ENCODE data around the gene RBPJL.

The RBPJL gene

GRCh38 chr20:45306431-45306982 is at the start of gene RBPJL:
Gene RBPJL (plus strand): TSS chr20:45306840. CDS start chr20:45306923, 83 bp downstream.
- peak; percentile 49 for DNase-seq (ENCODE audit: low spot score)
- POLR2A ChIA-PET (ENCODE audit: low non-redundant PET): no interaction called here
- TF ChIP-seq CTCF (conservative IDR thresholded peaks at IDR 0.05; ENCODE audit: low read depth): peak; percentile 98
- CTCF ChIA-PET: interaction anchor here (0.9 to 2.2 kb wide), 4 partner anchors 12 to 295 kb away, joined by 3 to 11 read pairs (median 4); no protein-coding TSS in a partner anchor
- no peak within 1 kb of the TSS for H3K27ac ChIP-seq

DNA sequence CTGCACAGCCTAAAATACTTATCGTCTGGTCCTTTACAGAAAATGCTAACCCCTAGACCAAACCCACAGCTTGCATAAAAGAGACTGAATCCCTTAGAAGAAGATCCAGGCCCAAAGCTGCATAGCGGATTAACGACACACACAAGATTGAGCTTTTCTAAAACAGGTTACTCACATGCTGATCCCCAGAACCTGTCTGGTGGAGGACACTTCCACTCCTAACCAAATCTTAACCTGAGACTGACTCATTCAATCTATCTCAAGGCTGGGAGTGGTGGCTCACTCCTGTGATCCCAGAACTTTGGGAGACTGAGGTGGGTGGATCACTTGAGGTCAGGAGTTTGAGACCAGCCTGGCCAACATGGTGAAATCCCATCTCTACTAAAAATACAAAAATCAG is 49.5 kb upstream of the RBPJL start:
- no peak overlapping the region for H3K27ac ChIP-seq
- TF ChIP-seq CTCF (conservative IDR thresholded peaks at IDR 0.05; ENCODE audit: low read depth): no peak
- ChIA-PET CTCF (interaction anchor here (0.6 to 2.0 kb wide), 4 partner anchors 11 to 54 kb away, joined by 3 to 10 read pairs (median 4); no protein-coding TSS in a partner anchor), POLR2A (ENCODE audit: low non-redundant PET) (no interaction called here)
- no peak for DNase-seq (ENCODE audit: low spot score)

- no peak for DNase-seq (ENCODE audit: low spot score)
- ChIA-PET POLR2A (ENCODE audit: low non-redundant PET) (no interaction called here), CTCF (interaction anchor here (1.0 to 2.0 kb wide), 2 partner anchors 33 to 36 kb away, joined by 3 to 10 read pairs; no protein-coding TSS in a partner anchor)
Measured at GRCh38 chr20:45257711-45258110, 48.9 kb upstream of the RBPJL start.

DNA sequence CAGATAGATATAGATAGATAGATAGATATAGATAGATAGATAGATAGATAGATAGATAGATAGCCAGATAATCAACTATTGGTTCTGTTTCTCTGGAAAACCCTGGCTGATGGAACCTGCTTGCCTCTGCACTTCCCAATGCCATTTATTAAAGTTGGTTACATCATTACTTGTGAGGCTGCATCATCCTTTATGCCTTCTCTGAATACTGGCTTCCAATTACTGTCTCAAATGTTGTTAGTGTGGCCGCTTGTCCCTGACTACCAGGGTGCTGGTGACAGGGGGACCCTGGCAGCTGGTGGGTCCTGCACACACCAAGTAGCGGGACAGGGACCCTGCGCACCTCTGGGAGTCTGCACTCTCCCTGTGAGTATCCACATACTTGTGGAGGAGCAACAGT is 48.4 kb upstream of the RBPJL start:
- DNase-seq (ENCODE audit: low spot score): no peak
- H3K27ac ChIP-seq: no peak overlapping the region
- CTCF ChIA-PET: interaction anchor here (1.0 kb wide), 1 partner anchor 35 kb away, joined by 3 read pairs; no protein-coding TSS in a partner anchor
- POLR2A ChIA-PET (ENCODE audit: low non-redundant PET): no interaction called here
- no peak for TF ChIP-seq CTCF (conservative IDR thresholded peaks at IDR 0.05; ENCODE audit: low read depth)

More at GRCh38 chr20:45257711-45258110, 48.9 kb upstream of the RBPJL start:
- no peak overlapping the region for H3K27ac ChIP-seq
- TF ChIP-seq CTCF (conservative IDR thresholded peaks at IDR 0.05; ENCODE audit: low read depth): no peak

- ChIA-PET POLR2A (ENCODE audit: low non-redundant PET) (interaction anchor here (0.6 kb wide), 1 partner anchor 17 kb away, joined by 3 read pairs; no protein-coding TSS in a partner anchor), CTCF (interaction anchor here (0.6 to 1.0 kb wide), 2 partner anchors 35 to 80 kb away, joined by 3 read pairs; no protein-coding TSS in a partner anchor)
- H3K27ac ChIP-seq: no peak overlapping the region
- no peak for TF ChIP-seq CTCF (conservative IDR thresholded peaks at IDR 0.05; ENCODE audit: low read depth)
- no peak for DNase-seq (ENCODE audit: low spot score)
Measured at GRCh38 chr20:45258664-45259063, 48.0 kb upstream of the RBPJL start.

DNA sequence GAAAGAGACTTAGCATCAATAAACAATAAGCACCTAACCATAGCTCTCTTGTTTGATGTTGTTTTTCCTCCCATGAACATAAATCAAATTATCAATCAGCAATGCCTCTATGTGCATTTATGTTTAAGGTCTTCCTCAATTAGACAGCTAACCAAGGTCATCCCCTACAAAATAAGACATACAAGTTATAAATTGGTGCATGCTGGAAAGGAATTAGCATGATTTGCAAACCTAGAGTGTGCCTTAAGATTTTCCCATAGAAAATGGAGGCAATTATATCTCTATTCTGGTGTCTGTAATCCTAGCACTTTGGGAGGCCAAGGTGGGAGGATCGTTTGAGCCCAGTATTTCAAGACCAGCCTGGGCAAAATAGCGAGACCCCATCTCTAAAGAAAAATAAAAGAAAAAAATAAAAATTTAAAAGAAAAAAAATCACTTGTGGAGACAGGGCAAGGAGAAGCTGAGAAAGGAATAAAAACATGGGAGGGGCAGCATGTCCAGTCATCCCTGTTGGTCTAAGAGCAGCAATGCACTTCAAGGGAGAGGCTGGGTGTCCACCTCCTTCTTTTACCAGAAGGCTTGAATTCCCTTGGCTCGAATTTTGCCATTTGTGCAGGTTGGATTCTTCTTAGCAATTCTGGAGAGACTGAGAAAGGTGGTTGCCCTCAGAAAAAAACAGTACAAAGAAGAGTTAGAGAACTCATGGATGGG is 42.9 kb upstream of the RBPJL start:
- no peak for DNase-seq (ENCODE audit: low spot score)
- H3K27ac ChIP-seq: no peak overlapping the region
- ChIA-PET POLR2A (ENCODE audit: low non-redundant PET) (no interaction called here), CTCF (interaction anchor here (0.7 to 1.0 kb wide), 2 partner anchors 9 to 17 kb away, joined by 4 to 5 read pairs; no protein-coding TSS in a partner anchor)
- no peak for TF ChIP-seq CTCF (conservative IDR thresholded peaks at IDR 0.05; ENCODE audit: low read depth)

Data from RWPE1 (cell line).